ENCODE results near the gene FAM186B.

Gene FAM186B

GRCh38 chr12:49547090-49547690 lies 58.2 kb downstream of the FAM186B start:
- no peaks in the 10 kb centered on the region for H3K36me3 ChIP-seq (ENCODE audit: insufficient read depth, low read length)
- no peak overlapping the region for H2AFZ ChIP-seq (ENCODE audit: low read length)
- H3K79me2 ChIP-seq (ENCODE audit: insufficient read depth, low read length), result no peaks in the 10 kb centered on the region
- no peaks in the 10 kb centered on the region for H3K9me2 ChIP-seq (ENCODE audit: low read depth, low read length)
- TF ChIP-seq CTCF (IDR thresholded peaks at IDR 0.05; ENCODE audit: low read length), result no peak
- TF ChIP-seq EZH2 (IDR thresholded peaks at IDR 0.05; ENCODE audit: borderline replicate concordance, low read length), result no peak
- no peak overlapping the region for H3K27ac ChIP-seq (ENCODE audit: low read depth, low read length, poor library complexity, severe bottlenecking)
- H3K4me3 ChIP-seq (ENCODE audit: low read depth, low read length, poor library complexity, severe bottlenecking), result no peak overlapping the region
- peaks cover 3% of the 10 kb centered on the region for H3K4me1 ChIP-seq (ENCODE audit: insufficient read depth, low read length, severe bottlenecking)
- no peaks in the 10 kb centered on the region; the same call in 1 of the 2 replicates for H3K27me3 ChIP-seq (ENCODE audit: insufficient read depth, low read length)
- H3F3A ChIP-seq (ENCODE audit: insufficient read depth, low read length), result no peaks in the 10 kb centered on the region
- H3K9ac ChIP-seq (ENCODE audit: low read length), result no peak overlapping the region
- no peaks in the 10 kb centered on the region for H4K20me1 ChIP-seq (ENCODE audit: insufficient read depth, low read length)
- no peaks in the 10 kb centered on the region for H3K9me3 ChIP-seq (ENCODE audit: low read length)
- no peak overlapping the region for H3K4me2 ChIP-seq (ENCODE audit: low read length)

GRCh38 chr12:49546481-49546880 lies 59.0 kb downstream of the FAM186B start:
- no peak overlapping the region for H3K4me3 ChIP-seq (ENCODE audit: low read depth, low read length, poor library complexity, severe bottlenecking)
- H2AFZ ChIP-seq (ENCODE audit: low read length), result no peak overlapping the region
- no peaks in the 10 kb centered on the region; the same call in 1 of the 2 replicates for H3K27me3 ChIP-seq (ENCODE audit: insufficient read depth, low read length)
- no peaks in the 10 kb centered on the region for H3K9me2 ChIP-seq (ENCODE audit: low read depth, low read length)
- no peaks in the 10 kb centered on the region for H3F3A ChIP-seq (ENCODE audit: insufficient read depth, low read length)
- no peak overlapping the region for H3K4me2 ChIP-seq (ENCODE audit: low read length)
- H4K20me1 ChIP-seq (ENCODE audit: insufficient read depth, low read length), result no peaks in the 10 kb centered on the region
- H3K79me2 ChIP-seq (ENCODE audit: insufficient read depth, low read length), result no peaks in the 10 kb centered on the region
- no peak for TF ChIP-seq CTCF (IDR thresholded peaks at IDR 0.05; ENCODE audit: low read length)
- H3K9ac ChIP-seq (ENCODE audit: low read length), result no peak overlapping the region
- H3K27ac ChIP-seq (ENCODE audit: low read depth, low read length, poor library complexity, severe bottlenecking), result no peak overlapping the region
- no peaks in the 10 kb centered on the region for H3K9me3 ChIP-seq (ENCODE audit: low read length)
- peaks cover 3% of the 10 kb centered on the region for H3K4me1 ChIP-seq (ENCODE audit: insufficient read depth, low read length, severe bottlenecking)
- no peaks in the 10 kb centered on the region for H3K36me3 ChIP-seq (ENCODE audit: insufficient read depth, low read length)

DNA sequence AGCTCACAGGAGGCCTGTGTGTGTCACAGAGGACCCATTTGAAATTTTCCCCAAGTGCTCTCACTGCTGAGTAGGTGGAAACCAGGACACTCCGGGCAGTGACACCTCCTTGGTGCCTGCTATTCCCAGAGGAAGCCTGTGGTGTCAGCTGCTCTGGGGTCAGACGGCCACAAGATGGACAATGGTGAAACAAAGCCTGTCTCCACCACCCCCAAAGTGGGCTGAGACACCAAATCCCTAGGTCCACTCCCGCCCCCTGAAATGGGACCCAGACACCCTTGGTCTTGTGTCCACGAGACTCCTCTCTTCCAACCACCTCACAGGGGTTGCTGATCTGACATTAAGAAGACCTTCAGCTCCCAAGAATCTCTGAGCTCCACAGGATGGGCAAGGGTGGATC lies 59.6 kb downstream of the FAM186B start:
- Histone ChIP-seq H3K9ac (ENCODE audit: low read length) (no peak overlapping the region), H3K79me2 (ENCODE audit: insufficient read depth, low read length) (no peaks in the 10 kb centered on the region), H3K4me1 (ENCODE audit: insufficient read depth, low read length, severe bottlenecking) (peaks cover 3% of the 10 kb centered on the region), H3K4me2 (ENCODE audit: low read length) (no peak overlapping the region), H4K20me1 (ENCODE audit: insufficient read depth, low read length) (no peaks in the 10 kb centered on the region), H3K27ac (ENCODE audit: low read depth, low read length, poor library complexity, severe bottlenecking) (no peak overlapping the region), H3K9me2 (ENCODE audit: low read depth, low read length) (no peaks in the 10 kb centered on the region), H3K4me3 (ENCODE audit: low read depth, low read length, poor library complexity, severe bottlenecking) (no peak overlapping the region), H2AFZ (ENCODE audit: low read length) (no peak overlapping the region), H3K27me3 (ENCODE audit: insufficient read depth, low read length) (no peaks in the 10 kb centered on the region; the same call in 1 of the 2 replicates), H3F3A (ENCODE audit: insufficient read depth, low read length) (no peaks in the 10 kb centered on the region), H3K9me3 (ENCODE audit: low read length) (no peaks in the 10 kb centered on the region), H3K36me3 (ENCODE audit: insufficient read depth, low read length) (no peaks in the 10 kb centered on the region)
- TF ChIP-seq CTCF (IDR thresholded peaks at IDR 0.05; ENCODE audit: low read length) (no peak), EZH2 (IDR thresholded peaks at IDR 0.05; ENCODE audit: borderline replicate concordance, low read length) (no peak)
